ENCODE results near the gene GHR. TPM values are rescaled to one million over a fixed set of nuclear protein-coding genes. Genes with fewer than 3 reads are reported as not detected.

GHR gene
- total and polyA plus RNA-seq, 2 donors (not counting 3 experiments of a cell fraction or from before 2014, with no cell fraction given) = 0.27 to 0.28 TPM

DNA sequence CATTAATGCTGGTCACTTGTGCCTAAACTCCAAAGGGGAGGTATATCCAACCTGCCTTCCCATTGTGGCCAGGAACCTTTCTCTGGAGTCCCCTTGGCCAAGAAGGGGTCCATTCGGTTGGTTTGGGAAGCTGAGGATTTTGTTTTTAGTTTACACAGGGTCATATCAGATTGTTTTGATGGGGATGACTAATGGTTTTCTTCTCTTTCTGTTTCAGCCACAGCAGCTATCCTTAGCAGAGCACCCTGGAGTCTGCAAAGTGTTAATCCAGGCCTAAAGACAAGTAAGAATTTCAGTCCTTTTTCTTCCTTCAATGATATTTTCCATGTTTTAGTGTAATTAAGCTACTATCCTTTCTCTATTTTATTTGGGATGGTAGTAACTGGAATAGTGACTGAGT is 205.6 kb downstream of the GHR start:
- no TSS peak for BruUV-seq (replicated peaks)
- ChIA-PET CTCF (no interaction called here), POLR2A (no interaction called here)
- H3K27ac ChIP-seq (ENCODE audit: insufficient read depth, low read depth, low read length) = no peak overlapping the region
- H3K4me3 ChIP-seq (replicated peaks in 1 of 3; ENCODE audit: insufficient read depth in 1 of 3, low read depth in 1 of 3, low read length in 3 of 3) = no peak overlapping the region
- H3K4me1 ChIP-seq (ENCODE audit: control insufficient read depth, extremely low read depth, insufficient read depth, low read length) = no peaks in the 10 kb centered on the region
- H3K9me3 ChIP-seq (replicated peaks; ENCODE audit: control insufficient read depth, insufficient read depth, low read length) = no peaks in the 10 kb centered on the region
- intact Hi-C loops (cut with micrococcal nuclease) = no loop called here
- dilution Hi-C loops (cut with MboI; ENCODE audit: extremely low pct_ligation_motif_present, low sequenced_read_pairs) = no loop called here
- FAIRE-seq = no peak
- H3K79me2 ChIP-seq (ENCODE audit: control insufficient read depth, insufficient read depth, low read length) = no peaks in the 10 kb centered on the region
- no peak for TF ChIP-seq EZH2 (IDR thresholded peaks at IDR 0.05; ENCODE audit: borderline replicate concordance, low read depth, low read length, severe bottlenecking)
- TF ChIP-seq POLR2A (IDR thresholded peaks at IDR 0.05; ENCODE audit: low read depth, low read length) = no peak
- no peak for TF ChIP-seq POLR2AphosphoS5 (IDR thresholded peaks at IDR 0.05; ENCODE audit: insufficient read depth, low read depth, low read length)
- TF ChIP-seq MAX (IDR thresholded peaks at IDR 0.05; ENCODE audit: insufficient read depth, insufficient read length) = no peak
- no peak for TF ChIP-seq JUN (IDR thresholded peaks at IDR 0.05; ENCODE audit: borderline replicate concordance, insufficient read depth, insufficient read length, low read depth)
- TF ChIP-seq FOS (IDR thresholded peaks at IDR 0.05; ENCODE audit: borderline replicate concordance, insufficient read depth, low read length) = no peak
- no peak for TF ChIP-seq CTCF (IDR thresholded peaks at IDR 0.05; ENCODE audit: extremely low read depth in 1 of 2, insufficient read depth in 1 of 2, low read depth in 1 of 2, low read length in 2 of 2)
- no peak for TF ChIP-seq MYC (IDR thresholded peaks at IDR 0.05; ENCODE audit: low read depth, low read length)
- no peak for TF ChIP-seq GATA2 (IDR thresholded peaks at IDR 0.05; ENCODE audit: insufficient read depth, insufficient read length, low read depth, low read length)
- no peaks in the 10 kb centered on the region for H3K9me1 ChIP-seq (replicated peaks; ENCODE audit: control insufficient read depth, extremely low read depth, insufficient read depth, low read length)
- no peaks in the 10 kb centered on the region for H3K36me3 ChIP-seq (ENCODE audit: control insufficient read depth in 2 of 2, extremely low read depth in 1 of 2, insufficient read depth in 2 of 2, low read length in 2 of 2)
- no peak overlapping the region for H3K4me2 ChIP-seq (ENCODE audit: insufficient read depth, low read length)
- H3K27me3 ChIP-seq (ENCODE audit: control insufficient read depth in 2 of 2, insufficient read depth in 2 of 2, low read length in 2 of 2) = no peaks in the 10 kb centered on the region
- H3K9ac ChIP-seq (replicated peaks; ENCODE audit: extremely low read depth, insufficient read depth, low read length) = no peak overlapping the region
- H4K20me1 ChIP-seq (replicated peaks; ENCODE audit: control insufficient read depth, extremely low read depth, insufficient read depth, low read length) = no peaks in the 10 kb centered on the region
- no peak overlapping the region for H2AFZ ChIP-seq (ENCODE audit: low read depth, low read length)
- no peak for DNase-seq (ENCODE audit: low read depth, low spot score)
